Activated T-cell treated with anti-CD3 and anti-CD28 coated beads, Interleukin-2, amount 50 U/mL, for 72 hours (primary cell): ENCODE results near the gene USP32. TPM values are rescaled to one million over a fixed set of nuclear protein-coding genes. Genes with fewer than 3 reads are reported as not detected.
A peak's percentile ranks its signal among the peaks of the same experiment; 100 is the strongest.

ENCODE experiments used
- ATAC-seq, 2 donors: fragments of 150-1000 bp; cut with Tn5 transposase; replicated peaks in 1 of 2; 2 replicates each; pipeline ENCODE4 v1.10.0; 2021; ENCODE audit warnings: moderate library complexity in 2 of 2, mild to moderate bottlenecking in 1 of 2
- DNase-seq, 2 donors: peaks; one replicate each; pipeline ENCODE4 v3.0.0; 2021 to 2022; ENCODE audit warnings: mixed read lengths in 1 of 2
- H3K27ac Mint-ChIP-seq: one replicate; pipeline ENCODE4 v1.8.0; 2022; ENCODE audit warnings: mild to moderate bottlenecking, moderate library complexity, mixed read lengths
- H3K27me3 Mint-ChIP-seq: one replicate; pipeline ENCODE4 v1.8.0; 2022; ENCODE audit warnings: low read depth, mixed read lengths
- H3K36me3 Mint-ChIP-seq, 2 donors: one replicate each; pipeline ENCODE4 v1.8.0; 2022; ENCODE audit warnings: mixed read lengths in 2 of 2, mild to moderate bottlenecking in 1 of 2; ENCODE audit not compliant: insufficient read depth in 2 of 2
- H3K4me1 Mint-ChIP-seq: one replicate; pipeline ENCODE4 v1.8.0; 2022; ENCODE audit warnings: low read depth, mixed read lengths
- H3K4me3 Mint-ChIP-seq, 2 donors: one replicate each; pipeline ENCODE4 v1.8.0; 2022; ENCODE audit warnings: mild to moderate bottlenecking in 2 of 2, mixed read lengths in 2 of 2, moderate library complexity in 2 of 2
- H3K9me3 Mint-ChIP-seq, 2 donors: one replicate each; pipeline ENCODE4 v1.8.0; 2022; ENCODE audit warnings: mixed read lengths in 2 of 2
- total RNA-seq, 2 donors: library from RNA; stranded (reverse); gene quantifications; one replicate each; pipeline ENCODE4 v1.2.3, GENCODE V29; 2022

Gene USP32
- total RNA-seq, 2 donors from 2014 or later, result 42.4 to 48.8 TPM

GRCh38 chr17:60160829-60161501, 231.0 kb downstream of the USP32 start:
- DNase-seq (no peak), ATAC-seq (no peak)
- Mint-ChIP-seq H3K4me3 (no peak overlapping the region), H3K4me1 (peaks cover 16% of the 10 kb centered on the region), H3K9me3 (no peaks in the 10 kb centered on the region), H3K27me3 (peaks cover 21% of the 10 kb centered on the region), H3K27ac (no peak overlapping the region), H3K36me3 (no peaks in the 10 kb centered on the region)

GRCh38 chr17:60159479-60159866, 232.5 kb downstream of the USP32 start:
- H3K27me3 Mint-ChIP-seq, result peaks cover 29% of the 10 kb centered on the region
- H3K4me3 Mint-ChIP-seq, result no peak overlapping the region
- no peak overlapping the region for H3K27ac Mint-ChIP-seq
- H3K9me3 Mint-ChIP-seq, result no peaks in the 10 kb centered on the region
- DNase-seq (no peak), ATAC-seq (no peak)
- H3K36me3 Mint-ChIP-seq, result no peaks in the 10 kb centered on the region
- peaks cover 10% of the 10 kb centered on the region for H3K4me1 Mint-ChIP-seq

GRCh38 chr17:60158751-60159478, 233.0 kb downstream of the USP32 start:
- ATAC-seq (no peak), DNase-seq (no peak)
- Mint-ChIP-seq H3K27ac (no peak overlapping the region), H3K27me3 (peaks cover 29% of the 10 kb centered on the region), H3K36me3 (no peaks in the 10 kb centered on the region), H3K4me3 (no peak overlapping the region), H3K9me3 (no peaks in the 10 kb centered on the region), H3K4me1 (peaks cover 10% of the 10 kb centered on the region)

- Mint-ChIP-seq H3K4me1 (peaks cover 10% of the 10 kb centered on the region), H3K36me3 (no peaks in the 10 kb centered on the region), H3K27me3 (peaks cover 29% of the 10 kb centered on the region), H3K9me3 (no peaks in the 10 kb centered on the region), H3K27ac (no peak overlapping the region), H3K4me3 (no peak overlapping the region)
- ATAC-seq, result no peak
- DNase-seq, result no peak
Observed at GRCh38 chr17:60157487-60158040, 234.4 kb downstream of the USP32 start.

GRCh38 chr17:60156746-60157145, 235.2 kb downstream of the USP32 start:
- no peak for DNase-seq
- H3K4me3 Mint-ChIP-seq, result no peak overlapping the region
- H3K27ac Mint-ChIP-seq, result no peak overlapping the region
- no peaks in the 10 kb centered on the region for H3K36me3 Mint-ChIP-seq
- ATAC-seq, result no peak
- peaks cover 5% of the 10 kb centered on the region for H3K4me1 Mint-ChIP-seq
- peaks cover 25% of the 10 kb centered on the region for H3K27me3 Mint-ChIP-seq
- H3K9me3 Mint-ChIP-seq, result no peaks in the 10 kb centered on the region

GRCh38 chr17:60155815-60156214, 236.1 kb downstream of the USP32 start:
- Mint-ChIP-seq H3K27ac (no peak overlapping the region), H3K4me1 (peaks cover 10% of the 10 kb centered on the region), H3K9me3 (no peaks in the 10 kb centered on the region), H3K27me3 (peaks cover 30% of the 10 kb centered on the region), H3K4me3 (no peak overlapping the region), H3K36me3 (no peaks in the 10 kb centered on the region)
- no peak for ATAC-seq
- DNase-seq, result no peak

GRCh38 chr17:60155427-60155814, 236.5 kb downstream of the USP32 start:
- Mint-ChIP-seq H3K4me1 (peaks cover 12% of the 10 kb centered on the region), H3K27ac (no peak overlapping the region), H3K9me3 (no peaks in the 10 kb centered on the region), H3K36me3 (no peaks in the 10 kb centered on the region), H3K27me3 (peaks cover 31% of the 10 kb centered on the region), H3K4me3 (no peak overlapping the region)
- DNase-seq (no peak), ATAC-seq (no peak)

GRCh38 chr17:60154616-60155426, 237.1 kb downstream of the USP32 start:
- Mint-ChIP-seq H3K27ac (no peak overlapping the region), H3K4me1 (peaks cover 12% of the 10 kb centered on the region)

GRCh38 chr17:60153606-60154390, 238.1 kb downstream of the USP32 start:
- H3K27ac Mint-ChIP-seq, result no peak overlapping the region
- peaks cover 31% of the 10 kb centered on the region for H3K27me3 Mint-ChIP-seq
- H3K4me1 Mint-ChIP-seq, result peaks cover 17% of the 10 kb centered on the region
- H3K36me3 Mint-ChIP-seq, result no peaks in the 10 kb centered on the region
- no peak for ATAC-seq
- no peak overlapping the region for H3K4me3 Mint-ChIP-seq
- no peak for DNase-seq
- no peaks in the 10 kb centered on the region for H3K9me3 Mint-ChIP-seq

More at GRCh38 chr17:60154616-60155426, 237.1 kb downstream of the USP32 start:
- Mint-ChIP-seq H3K36me3 (no peaks in the 10 kb centered on the region), H3K9me3 (no peaks in the 10 kb centered on the region), H3K27me3 (peaks cover 25% of the 10 kb centered on the region), H3K4me3 (no peak overlapping the region)
- DNase-seq (no peak), ATAC-seq (no peak)

- ATAC-seq, result peak; percentile 86 to 87
- H3K36me3 Mint-ChIP-seq, result no peaks in the 10 kb centered on the region
- H3K9me3 Mint-ChIP-seq, result no peaks in the 10 kb centered on the region
- H3K4me3 Mint-ChIP-seq, result peak overlapping the region; percentile 51 to 76
- H3K27ac Mint-ChIP-seq, result no peak overlapping the region
- peaks cover 17% of the 10 kb centered on the region for H3K4me1 Mint-ChIP-seq
- peaks cover 52% of the 10 kb centered on the region for H3K27me3 Mint-ChIP-seq
- DNase-seq, result peak; percentile 31 to 46
Observed at GRCh38 chr17:60151355-60151754, 240.6 kb downstream of the USP32 start.

GRCh38 chr17:60149691-60150582, 242.0 kb downstream of the USP32 start, which contains the start of gene CA4:
TSS of gene CA4 (plus strand) at chr17:60149973. CDS start at chr17:60150035, 62 bp downstream.
- no peak for ATAC-seq
- peak within 1 kb of the TSS; percentile 51 to 76 for H3K4me3 Mint-ChIP-seq

More at GRCh38 chr17:60149691-60150582, 242.0 kb downstream of the USP32 start, which contains the start of gene CA4:
- peaks cover 17% of the 10 kb centered on the region for H3K4me1 Mint-ChIP-seq
- no peaks in the 10 kb centered on the region for H3K36me3 Mint-ChIP-seq
- DNase-seq, result no peak
- H3K9me3 Mint-ChIP-seq, result no peaks in the 10 kb centered on the region
- H3K27me3 Mint-ChIP-seq, result peaks cover 58% of the 10 kb centered on the region
- no peak within 1 kb of the TSS for H3K27ac Mint-ChIP-seq
